Endothelial cell (in vitro differentiated cells): Measurements from ENCODE around the gene LARP4. TPM values are rescaled to one million over a fixed set of nuclear protein-coding genes. Genes with fewer than 3 reads are reported as not detected.

Experiments
- DNase-seq: peaks from one replicate; pipeline ENCODE4 v3.0.0; 2021; ENCODE audit warnings: low spot score
- H3K27ac Mint-ChIP-seq: one replicate; pipeline ENCODE4 v1.8.0; 2021; ENCODE audit warnings: mixed read lengths, inconsistent platforms; ENCODE audit not compliant: unreplicated experiment
- H3K27me3 Mint-ChIP-seq: one replicate; pipeline ENCODE4 v1.8.0; 2021; ENCODE audit warnings: mild to moderate bottlenecking, moderate library complexity, mixed read lengths, inconsistent platforms; ENCODE audit not compliant: unreplicated experiment
- H3K36me3 Mint-ChIP-seq: one replicate; pipeline ENCODE4 v1.8.0; 2021; ENCODE audit warnings: mild to moderate bottlenecking, low read depth, mixed read lengths, inconsistent platforms; ENCODE audit not compliant: unreplicated experiment
- H3K4me1 Mint-ChIP-seq: one replicate; pipeline ENCODE4 v1.8.0; 2021; ENCODE audit warnings: mild to moderate bottlenecking, mixed read lengths, inconsistent platforms; ENCODE audit not compliant: unreplicated experiment
- H3K4me3 Mint-ChIP-seq: one replicate; pipeline ENCODE4 v1.8.0; 2021; ENCODE audit warnings: mild to moderate bottlenecking, mixed read lengths, inconsistent platforms; ENCODE audit not compliant: unreplicated experiment
- H3K9me3 Mint-ChIP-seq: one replicate; pipeline ENCODE4 v1.8.0; 2021; ENCODE audit warnings: mixed read lengths, inconsistent platforms; ENCODE audit not compliant: unreplicated experiment
- CTCF ChIP-seq: fragments of 200-600 bp; sonication (generic); IDR thresholded peaks from one replicate; pipeline ENCODE4 v1.5.0; 2021; ENCODE audit warnings: antibody characterized with exemption; ENCODE audit not compliant: unreplicated experiment
- total RNA-seq: library from RNA; stranded (reverse); fragmentation: NEBNext Ultra II Directional; extraction: Animal tissue kit (Norgen Biotek cat#: 25700); gene quantifications from one replicate; pipeline ENCODE4 v1.2.1, GENCODE V29; 2021; ENCODE audit not compliant: unreplicated experiment

Gene LARP4
- total RNA-seq, 1 donor from 2014 or later, result 38.0 TPM

DNA sequence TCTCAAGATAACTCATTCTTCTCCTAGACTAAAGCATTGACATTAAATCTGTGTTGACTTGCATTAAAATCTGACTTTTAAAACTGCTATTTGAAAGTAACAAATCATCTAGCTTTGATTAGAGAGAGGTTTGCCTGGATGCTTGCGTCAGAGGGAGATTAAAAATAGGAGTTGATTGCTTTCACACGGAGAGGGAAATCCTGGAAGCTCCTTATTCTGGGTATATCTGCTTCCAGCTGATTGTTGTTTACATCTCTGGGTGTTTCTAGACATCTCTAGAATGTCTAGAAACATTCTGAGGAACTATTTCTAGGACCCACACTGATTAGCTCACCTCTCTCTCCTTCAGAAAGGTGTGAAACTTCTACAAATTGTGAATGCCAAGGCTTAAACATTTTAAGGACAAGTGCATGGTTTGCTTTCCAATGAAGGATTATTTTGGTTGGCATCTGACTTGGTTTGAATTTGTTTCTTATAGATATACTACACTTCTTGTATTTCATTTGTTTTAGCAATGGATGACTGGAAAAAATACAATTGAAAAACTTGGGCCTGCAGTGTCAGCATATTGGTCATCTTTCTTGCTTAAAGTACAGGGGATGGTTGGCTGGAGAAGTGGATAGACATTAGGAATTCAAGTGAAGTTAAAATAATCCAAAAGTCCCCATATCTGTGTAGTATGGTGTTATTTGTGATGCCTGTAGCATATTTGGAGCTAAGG, 106.2 kb downstream of the LARP4 start:
- no peaks in the 10 kb centered on the region for H3K9me3 Mint-ChIP-seq
- no peak for DNase-seq
- H3K27me3 Mint-ChIP-seq, result peaks cover 5% of the 10 kb centered on the region
- no peak overlapping the region for H3K27ac Mint-ChIP-seq
- H3K4me1 Mint-ChIP-seq, result peaks cover 42% of the 10 kb centered on the region
- peak overlapping the region; percentile 99 for H3K4me3 Mint-ChIP-seq
- peaks cover 4% of the 10 kb centered on the region for H3K36me3 Mint-ChIP-seq
- TF ChIP-seq CTCF, result no peak

GRCh38 chr12:50507474-50507838, 106.8 kb downstream of the LARP4 start:
- no peak for DNase-seq
- Mint-ChIP-seq H3K27ac (no peak overlapping the region), H3K4me3 (no peak overlapping the region), H3K36me3 (peaks cover 4% of the 10 kb centered on the region), H3K9me3 (no peaks in the 10 kb centered on the region), H3K4me1 (peaks cover 42% of the 10 kb centered on the region), H3K27me3 (peaks cover 5% of the 10 kb centered on the region)
- no peak for TF ChIP-seq CTCF

DNA sequence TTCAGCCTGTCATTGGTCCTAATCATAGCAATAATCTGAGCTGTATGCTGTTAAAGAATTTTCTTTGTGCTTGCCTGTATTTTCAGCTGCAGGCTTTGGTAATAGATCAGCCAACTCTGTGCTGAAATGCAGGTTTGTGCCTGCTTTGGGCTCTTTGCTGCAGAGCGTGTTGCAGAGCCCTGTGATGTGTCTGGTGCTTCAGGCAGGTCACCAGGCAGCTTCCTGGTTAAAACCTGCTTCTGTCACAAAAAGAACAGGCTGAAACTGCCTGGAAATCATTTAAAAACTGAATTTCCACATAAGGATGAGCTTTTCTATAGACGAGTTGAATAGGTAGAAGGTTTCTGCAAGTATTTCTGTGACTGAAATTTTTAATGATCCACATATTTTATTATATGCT, 107.2 kb downstream of the LARP4 start:
- Mint-ChIP-seq H3K9me3 (no peaks in the 10 kb centered on the region), H3K36me3 (peaks cover 4% of the 10 kb centered on the region), H3K4me3 (no peak overlapping the region), H3K27ac (no peak overlapping the region), H3K27me3 (peaks cover 5% of the 10 kb centered on the region), H3K4me1 (peaks cover 42% of the 10 kb centered on the region)
- no peak for DNase-seq
- TF ChIP-seq CTCF, result no peak

- peaks cover 4% of the 10 kb centered on the region for H3K36me3 Mint-ChIP-seq
- H3K4me3 Mint-ChIP-seq, result no peak overlapping the region
- H3K4me1 Mint-ChIP-seq, result peaks cover 42% of the 10 kb centered on the region
- H3K9me3 Mint-ChIP-seq, result no peaks in the 10 kb centered on the region
- TF ChIP-seq CTCF, result no peak
- H3K27me3 Mint-ChIP-seq, result peaks cover 5% of the 10 kb centered on the region
- no peak for DNase-seq
- no peak overlapping the region for H3K27ac Mint-ChIP-seq
These were observed 107.7 kb downstream of the LARP4 start for GRCh38 chr12:50508414-50508813.

- H3K36me3 Mint-ChIP-seq, result peaks cover 4% of the 10 kb centered on the region
- peaks cover 43% of the 10 kb centered on the region for H3K4me1 Mint-ChIP-seq
- TF ChIP-seq CTCF, result no peak
- DNase-seq, result no peak
- no peaks in the 10 kb centered on the region for H3K9me3 Mint-ChIP-seq
- H3K4me3 Mint-ChIP-seq, result no peak overlapping the region
- H3K27me3 Mint-ChIP-seq, result peaks cover 5% of the 10 kb centered on the region
- H3K27ac Mint-ChIP-seq, result no peak overlapping the region
These were observed 108.4 kb downstream of the LARP4 start for GRCh38 chr12:50508970-50509663.
